ENCODE data around the gene UAP1. TPM values are rescaled to one million over a fixed set of nuclear protein-coding genes. Genes with fewer than 3 reads are reported as not detected.

UAP1 gene
- polyA plus RNA-seq, 1 donor from 2014 or later = 40.1 TPM

DNA sequence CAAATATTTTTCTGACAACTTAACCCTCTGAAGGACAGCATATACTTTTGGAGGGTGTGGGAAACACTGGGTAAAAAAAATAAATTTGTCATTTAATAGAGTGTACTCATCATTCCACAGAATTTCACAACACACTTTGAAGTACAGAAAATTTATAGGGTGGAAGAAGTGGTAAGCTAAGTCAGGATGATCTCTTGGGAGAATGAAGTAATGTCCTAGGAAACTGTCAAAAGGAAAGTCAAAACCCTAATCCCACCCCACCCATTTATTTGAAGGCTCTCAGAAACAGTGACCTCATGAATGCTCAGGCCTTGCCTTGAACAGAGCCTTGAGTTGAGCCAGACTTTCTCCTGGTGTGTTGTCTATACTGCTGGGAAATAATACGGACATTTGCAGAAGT lies 7.3 kb upstream of the UAP1 start:
- no peak overlapping the region for H3K9ac ChIP-seq (ENCODE audit: low read length)
- H3F3A ChIP-seq (ENCODE audit: insufficient read depth, low read length, poor library complexity, severe bottlenecking) = no peaks in the 10 kb centered on the region
- H3K9me3 ChIP-seq (ENCODE audit: low read length) = no peaks in the 10 kb centered on the region
- TF ChIP-seq TAF1 (IDR thresholded peaks at IDR 0.05; ENCODE audit: low read depth) = no peak
- TF ChIP-seq, protein P1, sequence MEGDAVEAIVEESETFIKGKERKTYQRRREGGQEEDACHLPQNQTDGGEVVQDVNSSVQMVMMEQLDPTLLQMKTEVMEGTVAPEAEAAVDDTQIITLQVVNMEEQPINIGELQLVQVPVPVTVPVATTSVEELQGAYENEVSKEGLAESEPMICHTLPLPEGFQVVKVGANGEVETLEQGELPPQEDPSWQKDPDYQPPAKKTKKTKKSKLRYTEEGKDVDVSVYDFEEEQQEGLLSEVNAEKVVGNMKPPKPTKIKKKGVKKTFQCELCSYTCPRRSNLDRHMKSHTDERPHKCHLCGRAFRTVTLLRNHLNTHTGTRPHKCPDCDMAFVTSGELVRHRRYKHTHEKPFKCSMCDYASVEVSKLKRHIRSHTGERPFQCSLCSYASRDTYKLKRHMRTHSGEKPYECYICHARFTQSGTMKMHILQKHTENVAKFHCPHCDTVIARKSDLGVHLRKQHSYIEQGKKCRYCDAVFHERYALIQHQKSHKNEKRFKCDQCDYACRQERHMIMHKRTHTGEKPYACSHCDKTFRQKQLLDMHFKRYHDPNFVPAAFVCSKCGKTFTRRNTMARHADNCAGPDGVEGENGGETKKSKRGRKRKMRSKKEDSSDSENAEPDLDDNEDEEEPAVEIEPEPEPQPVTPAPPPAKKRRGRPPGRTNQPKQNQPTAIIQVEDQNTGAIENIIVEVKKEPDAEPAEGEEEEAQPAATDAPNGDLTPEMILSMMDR (IDR thresholded peaks at IDR 0.05; ENCODE audit: poor library complexity, severe bottlenecking) = no peak
- no peak for TF ChIP-seq MXI1 (conservative IDR thresholded peaks at IDR 0.05; ENCODE audit: poor library complexity, severe bottlenecking)
- no peak for TF ChIP-seq EP300 (conservative IDR thresholded peaks at IDR 0.05; ENCODE audit: poor library complexity, severe bottlenecking)
- TF ChIP-seq POLR2AphosphoS5 (IDR thresholded peaks at IDR 0.05) = no peak
- no peak for TF ChIP-seq EZH2 (IDR thresholded peaks at IDR 0.05; ENCODE audit: borderline replicate concordance, insufficient read depth, low read length, poor library complexity, severe bottlenecking)
- TF ChIP-seq, protein P2, sequence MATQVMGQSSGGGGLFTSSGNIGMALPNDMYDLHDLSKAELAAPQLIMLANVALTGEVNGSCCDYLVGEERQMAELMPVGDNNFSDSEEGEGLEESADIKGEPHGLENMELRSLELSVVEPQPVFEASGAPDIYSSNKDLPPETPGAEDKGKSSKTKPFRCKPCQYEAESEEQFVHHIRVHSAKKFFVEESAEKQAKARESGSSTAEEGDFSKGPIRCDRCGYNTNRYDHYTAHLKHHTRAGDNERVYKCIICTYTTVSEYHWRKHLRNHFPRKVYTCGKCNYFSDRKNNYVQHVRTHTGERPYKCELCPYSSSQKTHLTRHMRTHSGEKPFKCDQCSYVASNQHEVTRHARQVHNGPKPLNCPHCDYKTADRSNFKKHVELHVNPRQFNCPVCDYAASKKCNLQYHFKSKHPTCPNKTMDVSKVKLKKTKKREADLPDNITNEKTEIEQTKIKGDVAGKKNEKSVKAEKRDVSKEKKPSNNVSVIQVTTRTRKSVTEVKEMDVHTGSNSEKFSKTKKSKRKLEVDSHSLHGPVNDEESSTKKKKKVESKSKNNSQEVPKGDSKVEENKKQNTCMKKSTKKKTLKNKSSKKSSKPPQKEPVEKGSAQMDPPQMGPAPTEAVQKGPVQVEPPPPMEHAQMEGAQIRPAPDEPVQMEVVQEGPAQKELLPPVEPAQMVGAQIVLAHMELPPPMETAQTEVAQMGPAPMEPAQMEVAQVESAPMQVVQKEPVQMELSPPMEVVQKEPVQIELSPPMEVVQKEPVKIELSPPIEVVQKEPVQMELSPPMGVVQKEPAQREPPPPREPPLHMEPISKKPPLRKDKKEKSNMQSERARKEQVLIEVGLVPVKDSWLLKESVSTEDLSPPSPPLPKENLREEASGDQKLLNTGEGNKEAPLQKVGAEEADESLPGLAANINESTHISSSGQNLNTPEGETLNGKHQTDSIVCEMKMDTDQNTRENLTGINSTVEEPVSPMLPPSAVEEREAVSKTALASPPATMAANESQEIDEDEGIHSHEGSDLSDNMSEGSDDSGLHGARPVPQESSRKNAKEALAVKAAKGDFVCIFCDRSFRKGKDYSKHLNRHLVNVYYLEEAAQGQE (IDR thresholded peaks at IDR 0.05; ENCODE audit: borderline replicate concordance) = no peak
- TF ChIP-seq RAD21 (conservative IDR thresholded peaks at IDR 0.05) = no peak
- TF ChIP-seq SMC3 (conservative IDR thresholded peaks at IDR 0.05; ENCODE audit: poor library complexity) = no peak
- no peaks in the 10 kb centered on the region for H3K79me2 ChIP-seq (replicated peaks; ENCODE audit: insufficient read depth, low read length)
- H3K9me2 ChIP-seq (ENCODE audit: insufficient read depth, low read length) = no peaks in the 10 kb centered on the region
- H3K4me2 ChIP-seq (ENCODE audit: low read length) = no peak overlapping the region
- no peak overlapping the region for H3K4me3 ChIP-seq (ENCODE audit: low read length)
- no peak overlapping the region for H2AFZ ChIP-seq (ENCODE audit: low read depth, low read length)
- H4K20me1 ChIP-seq (ENCODE audit: insufficient read depth) = no peaks in the 10 kb centered on the region
- H3K36me3 ChIP-seq (ENCODE audit: insufficient read depth, low read length) = no peaks in the 10 kb centered on the region
- H3K27me3 ChIP-seq (ENCODE audit: insufficient read depth, low read depth, low read length) = no peaks in the 10 kb centered on the region
- no peak overlapping the region for H3K27ac ChIP-seq (ENCODE audit: low read length)

DNA sequence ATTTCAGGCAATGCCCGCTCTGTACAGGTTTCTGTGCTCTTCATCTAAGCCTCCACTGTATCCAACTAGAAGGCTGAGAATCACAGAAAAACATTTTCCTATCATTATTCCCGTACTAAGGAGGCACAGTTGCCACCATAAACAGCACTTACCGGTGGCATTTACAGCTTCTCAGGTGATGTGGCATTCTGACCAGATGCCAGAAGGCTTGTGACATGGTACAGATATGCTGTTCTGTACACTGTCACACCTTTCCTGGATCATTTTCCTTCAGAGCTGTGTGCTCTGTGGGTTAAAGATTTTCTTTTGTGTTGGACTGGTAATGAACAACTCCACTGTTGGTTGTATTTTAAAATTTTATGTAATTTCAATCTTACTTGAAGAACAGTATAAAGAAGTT lies 4.0 kb upstream of the UAP1 start:
- no peaks in the 10 kb centered on the region for H4K20me1 ChIP-seq (ENCODE audit: insufficient read depth)
- no peaks in the 10 kb centered on the region for H3K9me2 ChIP-seq (ENCODE audit: insufficient read depth, low read length)
- H3K27me3 ChIP-seq (ENCODE audit: insufficient read depth, low read depth, low read length) = no peaks in the 10 kb centered on the region
- no peak overlapping the region for H2AFZ ChIP-seq (ENCODE audit: low read depth, low read length)
- no peak overlapping the region for H3K9ac ChIP-seq (ENCODE audit: low read length)
- H3F3A ChIP-seq (ENCODE audit: insufficient read depth, low read length, poor library complexity, severe bottlenecking) = no peaks in the 10 kb centered on the region
- no peak overlapping the region for H3K4me2 ChIP-seq (ENCODE audit: low read length)
- no peaks in the 10 kb centered on the region for H3K9me3 ChIP-seq (ENCODE audit: low read length)
- no peak for TF ChIP-seq SMC3 (conservative IDR thresholded peaks at IDR 0.05; ENCODE audit: poor library complexity)
- TF ChIP-seq EP300 (conservative IDR thresholded peaks at IDR 0.05; ENCODE audit: poor library complexity, severe bottlenecking) = no peak
- TF ChIP-seq, protein P1 (IDR thresholded peaks at IDR 0.05; ENCODE audit: poor library complexity, severe bottlenecking) = no peak
- no peak for TF ChIP-seq RAD21 (conservative IDR thresholded peaks at IDR 0.05)
- H3K79me2 ChIP-seq (replicated peaks; ENCODE audit: insufficient read depth, low read length) = no peaks in the 10 kb centered on the region
- no peak overlapping the region for H3K27ac ChIP-seq (ENCODE audit: low read length)
- H3K4me3 ChIP-seq (ENCODE audit: low read length) = no peak overlapping the region
- no peaks in the 10 kb centered on the region for H3K36me3 ChIP-seq (ENCODE audit: insufficient read depth, low read length)
